ENCODE data around the gene LRCH3. TPM values are rescaled to one million over a fixed set of nuclear protein-coding genes. Genes with fewer than 3 reads are reported as not detected.
A peak's percentile ranks its signal among the peaks of the same experiment; 100 is the strongest.
"Not testable (repeated sequence)": the region's sequence is repeated elsewhere in the genome, so short reads cannot be mapped to it uniquely, and the experiment has no call there.

The LRCH3 gene

GRCh38 chr3:197926418-197926817, 135.4 kb downstream of the LRCH3 start:
- Histone ChIP-seq H3K4me3 (ENCODE audit: low read length) (no peak overlapping the region), H3K27ac (ENCODE audit: low read depth, low read length) (no peak overlapping the region), H2AK5ac (ENCODE audit: low read length) (no peak overlapping the region), H4K5ac (ENCODE audit: low read length) (no peak overlapping the region), H3K23ac (ENCODE audit: low read length) (no peak overlapping the region), H3K4ac (ENCODE audit: low read depth, low read length) (no peak overlapping the region), H3K4me1 (ENCODE audit: control insufficient read depth, low read depth, low read length) (no peaks in the 10 kb centered on the region), H3K9ac (ENCODE audit: low read length) (no peak overlapping the region), H2BK15ac (replicated peaks; ENCODE audit: low read depth) (no peak overlapping the region), H3K27me3 (ENCODE audit: insufficient read depth, low read length, poor library complexity) (no peaks in the 10 kb centered on the region), H3K4me2 (ENCODE audit: low read length) (no peak overlapping the region), H3K36me3 (ENCODE audit: control insufficient read depth, insufficient read depth, low read length) (no peaks in the 10 kb centered on the region), H3K56ac (ENCODE audit: low read length) (no peak overlapping the region), H3K18ac (ENCODE audit: low read length) (no peak overlapping the region), H3K79me2 (ENCODE audit: control insufficient read depth, insufficient read depth, low read length) (no peaks in the 10 kb centered on the region), H2BK120ac (ENCODE audit: low read depth, low read length) (no peak overlapping the region), H4K8ac (ENCODE audit: low read depth, low read length) (no peak overlapping the region), H3K79me1 (ENCODE audit: low read length) (no peaks in the 10 kb centered on the region), H2BK5ac (ENCODE audit: low read length) (no peak overlapping the region)
- no CpG with 5 or more reads among the region's 7 CpGs for WGBS (ENCODE audit: extremely low coverage, insufficient coverage, low lambda C conversion rate)
- peak; percentile 60 for DNase-seq

GRCh38 chr3:197927578-197927977, 136.5 kb downstream of the LRCH3 start:
- H3K4ac ChIP-seq (ENCODE audit: low read depth, low read length); H3K79me2 ChIP-seq (ENCODE audit: control insufficient read depth, insufficient read depth, low read length); H2BK15ac ChIP-seq (replicated peaks; ENCODE audit: low read depth); DNase-seq; H3K36me3 ChIP-seq (ENCODE audit: control insufficient read depth, insufficient read depth, low read length); H3K9ac ChIP-seq (ENCODE audit: low read length); H3K56ac ChIP-seq (ENCODE audit: low read length); H3K23ac ChIP-seq (ENCODE audit: low read length); H3K4me3 ChIP-seq (ENCODE audit: low read length); H2BK120ac ChIP-seq (ENCODE audit: low read depth, low read length); H4K8ac ChIP-seq (ENCODE audit: low read depth, low read length); H3K27ac ChIP-seq (ENCODE audit: low read depth, low read length); H2AK5ac ChIP-seq (ENCODE audit: low read length); H3K79me1 ChIP-seq (ENCODE audit: low read length); H3K4me1 ChIP-seq (ENCODE audit: control insufficient read depth, low read depth, low read length); H3K27me3 ChIP-seq (ENCODE audit: insufficient read depth, low read length, poor library complexity); H3K4me2 ChIP-seq (ENCODE audit: low read length); H2BK5ac ChIP-seq (ENCODE audit: low read length); H3K18ac ChIP-seq (ENCODE audit: low read length); H4K5ac ChIP-seq (ENCODE audit: low read length): not testable (repeated sequence)
- WGBS (ENCODE audit: extremely low coverage, insufficient coverage, low lambda C conversion rate), result no CpG with 5 or more reads among the region's 3 CpGs

GRCh38 chr3:197936819-197937384, 145.8 kb downstream of the LRCH3 start:
- Histone ChIP-seq H2AK5ac (ENCODE audit: low read length) (no peak overlapping the region), H3K4me3 (ENCODE audit: low read length) (no peak overlapping the region), H3K4ac (ENCODE audit: low read depth, low read length) (no peak overlapping the region), H3K56ac (ENCODE audit: low read length) (no peak overlapping the region), H3K4me1 (ENCODE audit: control insufficient read depth, low read depth, low read length) (no peaks in the 10 kb centered on the region), H3K4me2 (ENCODE audit: low read length) (no peak overlapping the region), H3K79me2 (ENCODE audit: control insufficient read depth, insufficient read depth, low read length) (no peaks in the 10 kb centered on the region), H3K36me3 (ENCODE audit: control insufficient read depth, insufficient read depth, low read length) (no peaks in the 10 kb centered on the region), H2BK120ac (ENCODE audit: low read depth, low read length) (no peak overlapping the region), H4K5ac (ENCODE audit: low read length) (no peak overlapping the region), H3K79me1 (ENCODE audit: low read length) (no peaks in the 10 kb centered on the region), H3K18ac (ENCODE audit: low read length) (no peak overlapping the region), H3K27me3 (ENCODE audit: insufficient read depth, low read length, poor library complexity) (no peaks in the 10 kb centered on the region), H2BK15ac (replicated peaks; ENCODE audit: low read depth) (no peak overlapping the region), H3K23ac (ENCODE audit: low read length) (no peak overlapping the region), H2BK5ac (ENCODE audit: low read length) (no peak overlapping the region), H4K8ac (ENCODE audit: low read depth, low read length) (no peak overlapping the region), H3K9ac (ENCODE audit: low read length) (no peak overlapping the region), H3K27ac (ENCODE audit: low read depth, low read length) (no peak overlapping the region)
- no peak for DNase-seq
- WGBS (ENCODE audit: extremely low coverage, insufficient coverage, low lambda C conversion rate), result no CpG with 5 or more reads among the region's 15 CpGs

Small RNAs within 50 kb of the gene (small RNA-seq; reads per million reads assigned to genes)
- gene RNU6-858P (ENCODE audit: insufficient read depth), result not detected
